ENCODE data around the gene MAP10.
"Not testable (repeated sequence)": the region's sequence is repeated elsewhere in the genome, so short reads cannot be mapped to it uniquely, and the experiment has no call there.

MAP10 gene, protein sequence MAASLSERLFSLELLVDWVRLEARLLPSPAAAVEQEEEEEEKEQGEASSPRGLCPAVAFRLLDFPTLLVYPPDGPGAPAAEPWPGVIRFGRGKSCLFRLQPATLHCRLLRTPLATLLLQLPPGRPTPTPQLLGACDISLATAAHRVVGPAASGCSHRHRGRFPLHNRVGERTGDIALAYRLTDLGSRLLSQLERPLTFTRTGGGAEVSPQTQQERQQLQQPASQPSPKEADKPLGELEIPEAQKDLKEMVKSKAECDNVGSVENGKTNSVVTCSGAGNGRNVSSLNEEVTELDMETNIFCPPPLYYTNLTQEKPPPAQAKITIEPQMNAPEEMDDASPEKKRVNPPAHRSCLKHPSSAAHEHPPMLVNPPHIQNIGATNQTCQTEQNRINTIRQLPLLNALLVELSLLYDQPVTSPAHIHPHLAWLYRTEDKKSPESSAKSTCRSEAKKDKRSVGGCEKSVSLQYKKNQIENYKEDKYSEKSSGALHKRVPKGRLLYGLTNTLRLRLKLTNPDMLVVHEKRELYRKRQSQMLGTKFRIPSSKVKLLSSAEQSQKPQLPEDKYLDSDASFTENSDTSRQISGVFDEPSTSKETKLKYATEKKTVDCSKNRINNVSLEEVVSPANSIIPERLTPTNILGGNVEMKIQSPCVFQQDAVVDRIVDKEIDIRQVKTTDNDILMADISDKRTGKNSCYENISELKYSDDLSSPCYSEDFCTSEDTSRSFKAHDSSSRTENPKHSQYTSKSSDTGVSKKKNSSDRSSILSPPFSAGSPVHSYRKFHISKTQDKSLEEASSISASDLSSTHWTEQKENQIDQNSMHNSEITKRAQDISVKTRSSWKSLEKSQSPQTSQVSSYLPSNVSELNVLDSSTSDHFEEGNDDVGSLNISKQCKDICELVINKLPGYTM

DNA sequence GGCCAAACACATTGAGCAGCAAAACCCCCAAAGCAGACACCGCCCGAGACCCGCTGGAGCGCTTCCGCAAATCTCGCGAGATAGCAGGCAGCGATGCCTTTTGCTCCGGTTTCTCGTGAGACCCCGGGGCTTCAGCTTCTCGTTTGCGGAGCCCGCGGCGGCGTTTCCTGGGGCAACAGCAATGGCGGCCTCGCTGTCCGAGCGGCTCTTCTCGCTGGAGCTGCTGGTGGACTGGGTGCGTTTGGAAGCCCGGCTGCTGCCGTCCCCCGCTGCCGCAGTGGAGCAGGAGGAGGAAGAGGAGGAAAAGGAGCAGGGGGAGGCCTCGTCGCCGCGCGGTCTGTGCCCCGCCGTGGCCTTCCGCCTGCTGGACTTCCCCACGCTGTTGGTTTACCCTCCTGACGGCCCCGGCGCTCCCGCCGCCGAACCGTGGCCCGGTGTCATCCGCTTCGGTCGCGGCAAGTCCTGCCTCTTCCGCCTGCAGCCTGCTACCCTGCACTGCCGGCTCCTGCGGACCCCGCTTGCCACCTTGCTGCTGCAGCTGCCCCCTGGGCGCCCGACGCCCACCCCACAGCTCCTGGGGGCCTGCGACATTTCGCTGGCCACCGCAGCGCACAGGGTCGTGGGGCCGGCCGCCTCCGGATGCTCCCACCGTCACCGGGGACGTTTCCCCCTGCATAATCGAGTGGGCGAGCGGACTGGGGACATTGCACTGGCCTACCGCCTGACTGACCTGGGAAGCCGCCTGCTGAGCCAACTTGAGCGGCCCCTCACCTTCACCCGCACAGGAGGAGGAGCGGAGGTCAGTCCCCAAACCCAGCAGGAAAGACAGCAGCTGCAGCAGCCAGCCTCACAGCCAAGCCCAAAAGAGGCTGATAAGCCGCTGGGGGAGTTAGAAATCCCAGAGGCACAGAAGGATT, at the start of gene MAP10:
Gene MAP10, plus strand, starts transcription at position 148 of the 917 bp plus-strand sequence. Its CDS starts 34 bp downstream, at position 182.
- peak within 1 kb of the TSS; percentile 67 for H3K4me3 ChIP-seq (ENCODE audit: low read depth, low read length)
- DNase-seq (ENCODE audit: low read depth) = peak; percentile 32

DNA sequence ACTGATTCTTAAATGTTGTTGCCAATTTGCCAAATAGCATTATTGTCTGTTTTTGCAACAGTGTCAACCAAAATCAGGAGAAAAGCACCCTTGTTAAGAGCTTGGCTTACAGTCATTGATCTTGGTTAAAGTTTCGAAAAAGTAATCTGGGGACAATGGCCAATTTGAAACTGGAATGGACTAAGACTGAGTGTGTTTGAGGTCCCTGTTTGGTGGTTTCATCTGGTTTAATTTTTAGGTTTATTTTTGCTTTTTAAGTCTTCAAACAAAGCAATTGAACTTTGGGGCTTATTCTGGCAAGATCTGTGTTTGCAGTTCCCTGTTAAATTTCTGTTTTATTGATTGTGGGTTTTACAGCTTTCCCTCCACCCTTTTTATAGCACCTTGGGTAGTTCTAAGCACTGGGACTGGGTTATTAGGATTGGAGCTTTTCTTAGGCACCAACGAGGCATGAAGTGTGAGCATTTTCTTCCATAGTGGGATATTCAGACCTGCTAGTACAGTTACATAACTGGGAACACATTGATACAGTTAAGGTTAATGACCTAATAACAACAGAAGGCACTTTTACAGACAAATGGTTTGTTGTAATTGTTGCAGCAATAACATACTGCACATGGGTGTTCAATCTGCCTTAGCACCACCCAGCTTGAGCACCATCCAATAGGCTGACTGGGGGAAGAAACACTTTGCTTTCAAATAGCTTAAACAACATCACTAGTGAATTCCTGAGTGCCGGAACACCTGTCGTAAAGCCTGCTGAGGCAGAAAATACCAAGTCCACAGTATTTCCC, 40.6 kb upstream of the MAP10 start:
- no peak overlapping the region for H3K4me3 ChIP-seq (ENCODE audit: low read depth, low read length)
- DNase-seq (ENCODE audit: low read depth) = no peak

DNA sequence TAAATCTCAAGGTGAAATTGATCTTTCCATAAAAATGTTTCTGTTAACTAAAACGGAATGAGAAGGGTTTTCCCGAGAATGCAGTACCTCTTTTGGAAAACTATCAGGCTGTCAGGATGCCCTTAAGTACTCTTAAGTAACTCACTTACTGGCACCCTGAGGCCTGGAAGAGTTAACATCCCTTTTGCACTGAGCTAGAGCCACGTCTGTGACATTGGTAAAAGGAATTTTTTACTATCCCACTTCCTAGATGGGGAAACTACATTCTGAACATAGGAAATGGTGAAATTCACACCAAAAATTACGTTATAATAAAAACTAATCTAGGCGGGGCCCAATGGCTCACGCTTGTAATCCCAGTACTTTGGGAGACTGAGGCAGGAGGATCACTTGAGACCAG, 39.7 kb upstream of the MAP10 start:
- no peak overlapping the region for H3K4me3 ChIP-seq (ENCODE audit: low read depth, low read length)
- no peak for DNase-seq (ENCODE audit: low read depth)

DNA sequence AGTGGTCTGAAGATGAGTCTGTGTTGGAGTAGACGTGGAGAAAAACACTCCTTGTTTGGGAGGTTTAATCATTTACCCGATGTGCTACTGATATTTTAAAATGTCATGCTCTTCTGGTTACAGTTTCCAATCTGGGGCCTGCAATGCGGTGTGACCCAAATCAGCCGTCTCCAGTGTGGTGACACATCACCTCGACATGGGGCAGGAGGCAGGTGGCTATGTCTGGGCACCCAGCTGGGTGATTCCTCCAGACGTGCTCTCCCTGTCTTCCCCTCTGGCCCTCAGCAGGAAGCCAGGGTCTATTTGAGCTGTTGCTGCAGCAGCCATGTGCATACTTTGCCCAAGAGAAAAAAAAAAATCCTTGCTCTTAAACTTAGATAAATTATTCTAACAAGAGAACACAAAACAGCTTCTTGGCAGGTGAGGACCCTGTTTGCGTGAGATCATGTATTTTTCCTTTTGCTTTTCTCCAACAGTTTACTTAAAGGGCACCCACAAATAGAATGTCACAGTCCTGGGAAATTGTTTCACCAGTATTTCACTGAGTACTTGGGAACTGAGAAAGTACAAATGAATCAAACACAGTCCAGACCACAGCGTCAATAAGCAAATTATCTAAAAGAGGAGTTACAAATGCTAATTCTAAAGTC, 38.9 kb upstream of the MAP10 start:
- no peak overlapping the region for H3K4me3 ChIP-seq (ENCODE audit: low read depth, low read length)
- DNase-seq (ENCODE audit: low read depth) = no peak

DNA sequence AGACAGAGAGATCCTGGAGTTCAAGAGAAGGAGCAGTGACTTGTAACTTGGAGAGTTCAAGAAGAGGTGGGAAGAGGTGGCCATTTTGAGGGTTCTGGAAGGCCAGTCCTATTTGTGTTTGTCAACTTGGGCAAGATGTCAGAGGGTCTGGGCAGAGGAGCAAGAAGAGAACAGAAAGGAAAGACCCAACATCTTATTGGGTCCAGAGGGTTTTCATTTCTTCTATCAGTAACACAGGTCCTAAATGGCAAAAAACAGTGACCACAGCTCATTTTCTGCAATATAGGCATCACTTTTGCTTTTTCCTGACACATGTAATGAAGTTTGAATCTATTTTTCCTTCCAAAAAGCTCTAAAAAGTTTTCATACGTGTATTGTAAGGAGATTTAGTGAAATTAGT, 38.3 kb upstream of the MAP10 start:
- no peak overlapping the region for H3K4me3 ChIP-seq (ENCODE audit: low read depth, low read length)
- DNase-seq (ENCODE audit: low read depth) = no peak

DNA sequence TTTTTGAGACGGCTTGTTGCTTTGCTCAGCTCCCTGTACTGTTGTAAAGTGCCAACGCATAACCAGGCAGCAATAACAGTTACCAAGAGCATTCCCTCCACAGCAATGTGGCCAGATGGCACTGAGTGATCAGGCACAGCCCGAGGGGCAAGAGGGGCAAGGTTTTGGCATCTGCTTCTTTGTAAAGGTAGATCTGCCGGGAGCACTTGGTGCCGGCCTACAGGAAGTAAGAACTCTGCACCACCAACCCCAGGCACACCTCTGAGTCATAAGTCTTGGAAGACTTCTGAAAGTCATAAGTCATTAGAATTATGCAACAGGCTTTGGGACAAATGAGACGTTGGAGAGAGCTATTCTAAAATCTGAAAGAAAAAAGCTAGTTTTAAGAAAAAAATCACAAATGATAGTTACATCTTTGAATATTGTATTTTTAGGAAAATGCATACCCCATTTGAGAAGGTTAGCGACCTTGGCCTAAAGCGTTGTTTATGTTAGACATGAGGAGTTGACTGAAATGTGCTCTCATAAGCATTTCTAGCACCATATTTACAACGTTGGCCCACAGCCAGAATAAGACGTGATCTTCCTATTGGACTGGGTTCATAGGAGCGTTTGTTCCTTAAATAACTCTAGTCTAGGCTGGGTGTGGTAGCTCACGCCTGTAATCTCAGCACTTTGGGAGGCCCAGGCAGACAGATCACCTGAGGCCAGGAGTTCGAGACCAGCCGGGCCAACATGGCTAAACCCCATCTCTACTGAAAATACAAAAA, 37.7 kb upstream of the MAP10 start:
- peak; percentile 58 for DNase-seq (ENCODE audit: low read depth)
- H3K4me3 ChIP-seq (ENCODE audit: low read depth, low read length) = no peak overlapping the region

DNA sequence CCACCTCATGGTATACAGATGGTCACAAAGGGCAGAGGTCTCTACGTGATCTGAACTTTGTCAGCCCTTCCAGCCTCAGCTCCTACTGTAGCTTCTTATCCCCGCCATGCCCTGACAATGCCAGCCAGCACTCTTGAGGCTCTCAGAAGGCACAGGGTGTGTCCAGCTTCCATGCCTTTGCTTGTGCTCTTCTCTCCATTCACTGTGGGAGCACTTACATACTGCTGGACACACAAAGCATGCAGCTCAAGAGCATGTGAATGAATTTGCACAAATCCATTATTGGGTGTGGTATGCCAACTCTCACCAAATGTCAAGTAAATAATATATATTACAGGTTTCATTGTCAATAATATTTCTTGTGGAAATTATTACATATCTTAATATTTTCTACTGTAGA, 36.4 kb upstream of the MAP10 start:
- no peak for DNase-seq (ENCODE audit: low read depth)
- no peak overlapping the region for H3K4me3 ChIP-seq (ENCODE audit: low read depth, low read length)

DNA sequence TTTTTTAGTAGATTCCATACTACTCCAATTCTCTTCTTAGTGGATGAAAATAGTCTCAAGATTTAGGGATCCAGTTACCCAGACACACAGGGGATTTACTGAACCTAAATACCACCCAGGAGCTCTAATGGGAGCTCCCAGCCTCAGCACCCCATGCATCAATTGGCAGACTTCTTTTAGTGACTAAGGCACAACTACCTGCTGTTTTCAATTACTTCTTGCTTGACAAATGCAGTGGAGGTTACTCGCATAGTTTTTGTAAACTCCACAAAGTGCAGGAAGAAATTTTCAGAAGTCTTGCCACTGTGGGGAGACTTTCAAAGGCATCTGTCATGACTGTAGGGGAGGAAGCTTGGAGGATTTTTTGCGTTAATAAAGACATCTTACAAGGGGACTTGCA, 35.5 kb upstream of the MAP10 start:
- H3K4me3 ChIP-seq (ENCODE audit: low read depth, low read length) = no peak overlapping the region
- DNase-seq (ENCODE audit: low read depth) = no peak

DNA sequence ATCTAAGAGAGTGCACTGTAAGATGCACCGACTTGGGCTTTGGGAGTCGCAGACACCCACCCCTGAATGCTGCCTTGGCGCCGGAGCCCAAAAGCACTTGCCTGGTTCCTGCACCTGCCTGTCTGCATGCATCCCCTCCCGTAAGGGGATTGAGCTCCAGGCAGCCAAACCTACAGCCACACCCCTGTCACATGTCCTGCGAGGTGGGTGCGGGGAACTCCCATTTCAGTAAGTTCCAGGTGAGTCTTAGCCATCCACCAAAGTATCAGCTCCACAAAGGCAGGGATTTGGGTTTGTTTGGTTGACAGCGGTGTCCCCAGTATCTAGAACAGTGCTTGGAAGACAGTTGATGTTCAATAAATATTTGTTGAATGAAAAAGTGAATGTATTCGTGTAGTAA, 31.5 kb upstream of the MAP10 start:
- no peak for DNase-seq (ENCODE audit: low read depth)
- H3K4me3 ChIP-seq (ENCODE audit: low read depth, low read length) = no peak overlapping the region

DNA sequence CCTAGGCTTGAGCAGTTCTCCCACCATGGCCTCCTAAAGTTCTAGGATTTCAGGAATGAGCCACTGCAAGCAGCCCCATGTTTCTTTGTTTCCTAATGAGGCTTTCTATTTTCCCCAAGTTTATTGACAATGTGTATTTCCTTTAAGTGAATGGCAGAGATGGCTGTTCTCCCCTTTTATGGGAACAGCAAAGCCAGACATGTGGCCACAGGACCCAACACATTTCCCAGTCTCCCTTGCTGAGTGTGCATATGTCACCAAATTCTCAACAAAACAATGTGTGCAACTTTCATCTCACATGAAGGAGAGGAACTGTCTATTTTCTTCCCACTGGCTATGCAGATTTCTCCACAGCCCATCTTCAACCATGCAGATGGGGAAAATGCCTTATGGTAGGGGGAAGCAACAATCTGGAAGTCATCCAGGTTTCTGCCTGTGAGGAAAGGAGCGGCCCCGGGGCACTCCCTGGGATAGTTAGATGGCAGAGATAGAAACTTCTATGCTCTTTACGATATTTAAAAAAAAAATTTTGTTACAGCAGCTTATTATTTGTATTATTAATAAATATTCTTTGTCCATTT, 28.6 kb upstream of the MAP10 start:
- no peak for DNase-seq (ENCODE audit: low read depth)
- H3K4me3 ChIP-seq (ENCODE audit: low read depth, low read length) = no peak overlapping the region

DNA sequence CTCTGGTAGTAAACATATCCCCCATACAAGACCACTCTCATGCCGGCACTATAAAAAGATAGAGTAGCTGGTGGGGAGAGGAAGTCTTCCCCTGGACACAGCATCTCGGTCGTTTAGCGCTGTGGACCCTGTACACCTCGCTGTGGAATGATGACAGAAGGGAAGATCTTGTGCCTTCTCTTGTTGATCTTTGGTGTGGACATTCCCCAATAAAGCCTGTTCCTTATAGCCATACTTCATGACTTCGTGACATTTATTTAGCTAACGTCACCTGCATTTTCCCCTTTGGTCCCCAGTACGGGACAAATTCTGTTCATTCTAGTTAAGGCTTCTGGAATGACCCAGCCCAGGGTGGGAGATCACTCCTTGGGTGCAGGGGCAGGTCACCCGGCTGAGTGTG, 24.9 kb upstream of the MAP10 start:
- DNase-seq (ENCODE audit: low read depth) = no peak

DNA sequence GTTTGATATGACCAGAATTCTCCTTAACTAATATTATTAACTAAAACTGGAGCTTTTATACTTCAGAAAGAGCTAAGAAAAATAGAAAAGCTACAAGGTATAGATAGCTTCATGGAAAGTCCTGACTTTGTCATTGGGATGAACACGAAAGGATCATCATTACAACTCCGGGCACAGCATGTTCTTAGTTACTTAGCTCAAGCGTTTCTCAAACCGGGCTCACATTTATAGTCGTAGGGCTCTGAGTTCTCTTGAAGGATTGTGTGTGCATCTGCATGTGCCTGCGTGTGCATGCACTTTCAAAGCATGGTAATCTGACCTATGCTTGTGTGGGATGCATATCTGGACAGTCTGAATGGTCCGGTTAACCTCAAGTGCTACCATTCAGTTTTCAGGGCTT, 20.4 kb upstream of the MAP10 start:
- no peak overlapping the region for H3K4me3 ChIP-seq (ENCODE audit: low read depth, low read length)
- no peak for DNase-seq (ENCODE audit: low read depth)

More for the DNA sequence above, 24.9 kb upstream of the MAP10 start:
- H3K4me3 ChIP-seq (ENCODE audit: low read depth, low read length) = no peak overlapping the region

DNA sequence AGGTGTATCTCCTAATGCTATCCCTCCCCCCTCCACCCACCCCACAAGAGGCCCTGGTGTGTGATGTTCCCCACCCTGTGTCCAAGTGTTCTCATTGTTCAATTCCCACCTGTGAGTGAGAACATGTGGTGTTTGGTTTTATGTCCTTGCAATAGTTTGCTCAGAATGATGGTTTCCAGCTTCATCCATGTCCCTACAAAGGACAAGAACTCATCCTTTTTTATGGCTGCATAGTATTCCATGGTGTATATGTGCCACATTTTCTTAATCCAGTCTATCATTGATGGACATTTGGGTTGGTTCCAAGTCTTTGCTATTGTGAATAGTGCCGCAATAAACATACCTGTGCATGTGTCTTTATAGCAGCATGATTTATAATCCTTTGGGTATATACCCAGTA, 19.6 kb upstream of the MAP10 start:
- not testable (repeated sequence) for DNase-seq (ENCODE audit: low read depth)

DNA sequence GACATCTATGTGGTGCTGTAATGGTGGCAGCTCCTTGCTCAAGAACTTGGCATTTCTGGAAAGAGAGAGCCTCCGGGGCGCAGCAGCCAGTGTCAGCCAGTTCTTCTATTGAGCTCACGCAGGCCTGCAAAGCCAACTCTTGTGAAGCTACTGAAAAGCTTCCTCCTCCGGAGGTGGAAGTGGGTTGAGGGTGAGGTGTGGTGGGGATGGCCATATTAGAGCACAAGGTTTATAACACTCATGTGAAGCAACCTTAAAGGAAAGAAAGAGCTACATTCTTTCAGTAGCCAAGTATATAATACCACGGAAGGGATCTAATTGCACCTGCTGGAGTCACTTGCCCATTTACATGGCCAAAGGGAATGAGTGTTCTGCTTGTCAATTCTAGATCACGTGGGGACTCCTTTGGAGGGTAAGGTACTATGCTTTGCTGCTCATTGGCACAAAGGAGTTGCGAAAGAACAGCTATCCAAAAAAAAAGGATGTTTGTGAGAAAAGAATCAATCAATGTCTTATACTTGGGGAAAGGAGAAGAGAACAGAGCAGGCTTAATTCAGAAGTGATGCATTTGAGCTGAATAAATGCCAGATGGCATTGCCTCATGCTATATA, 18.3 kb upstream of the MAP10 start:
- DNase-seq (ENCODE audit: low read depth) = no peak
- H3K4me3 ChIP-seq (ENCODE audit: low read depth, low read length) = no peak overlapping the region

More for the DNA sequence above, 19.6 kb upstream of the MAP10 start:
- H3K4me3 ChIP-seq (ENCODE audit: low read depth, low read length) = not testable (repeated sequence)

DNA sequence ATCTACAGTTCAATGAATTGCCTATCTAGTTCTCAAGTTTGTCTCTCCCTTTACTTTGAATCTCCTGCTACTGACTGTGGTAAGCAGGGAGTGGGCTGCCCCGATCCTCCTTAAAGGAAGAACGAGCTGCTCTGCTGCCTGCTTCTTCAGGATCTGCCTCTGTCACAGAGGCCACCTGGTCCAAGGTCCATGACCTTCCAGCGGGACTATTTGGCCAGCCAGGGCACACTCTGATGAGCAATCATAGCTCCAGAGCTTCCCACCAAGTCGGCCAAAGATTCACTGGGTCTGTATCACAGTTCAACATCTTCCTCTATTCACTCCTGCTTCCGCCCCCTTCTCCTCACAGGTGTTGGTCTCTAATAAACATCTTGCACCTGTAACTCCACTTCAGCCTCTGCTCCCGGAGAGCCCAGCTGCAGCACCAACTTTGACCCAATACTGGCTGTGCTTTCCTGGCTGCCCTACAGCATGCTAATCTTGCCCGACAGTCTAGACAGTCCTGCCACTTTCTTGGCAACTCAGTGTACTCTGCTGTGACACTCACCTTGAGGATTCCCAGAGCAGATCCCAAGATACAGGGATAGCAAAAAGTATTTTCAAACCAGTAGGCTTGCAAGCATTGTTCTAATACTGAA, 16.9 kb upstream of the MAP10 start:
- DNase-seq (ENCODE audit: low read depth) = no peak
- no peak overlapping the region for H3K4me3 ChIP-seq (ENCODE audit: low read depth, low read length)

DNA sequence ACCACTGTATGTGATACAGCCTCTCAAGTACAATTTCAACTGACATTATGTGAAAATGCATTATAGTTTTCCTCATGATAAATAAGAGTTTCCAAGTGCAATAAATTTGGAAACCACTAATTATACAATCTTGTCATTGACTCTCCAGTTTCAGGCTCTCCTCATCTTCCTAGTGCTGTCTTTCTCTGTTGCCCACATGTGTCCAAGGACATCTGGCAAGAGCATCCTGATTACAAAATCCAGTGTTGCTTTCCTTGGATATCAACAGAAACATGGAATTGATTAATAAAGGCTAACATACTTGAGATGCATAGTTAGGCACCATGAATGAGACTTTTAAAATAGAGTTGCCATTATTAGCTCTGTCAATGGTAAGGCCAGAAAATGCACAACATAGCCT, 15.6 kb upstream of the MAP10 start:
- DNase-seq (ENCODE audit: low read depth) = peak; percentile 5

More for the DNA sequence above, 15.6 kb upstream of the MAP10 start:
- H3K4me3 ChIP-seq (ENCODE audit: low read depth, low read length) = no peak overlapping the region

All from skeletal muscle cell (primary cell).